HTERT RPE-1 (cell line): ENCODE measurements around the gene GLUD1.
"Not testable (repeated sequence)": the region's sequence is repeated elsewhere in the genome, so short reads cannot be mapped to it uniquely, and the experiment has no call there.

Source experiments
- in situ Hi-C: fragments of 300-500 bp; cut with MboI; formaldehyde crosslinking; loops from 4 replicates; pipeline ENCODE4 v1.14.3; 2020; ENCODE audit warnings: low sequenced_read_pairs

Gene GLUD1

DNA sequence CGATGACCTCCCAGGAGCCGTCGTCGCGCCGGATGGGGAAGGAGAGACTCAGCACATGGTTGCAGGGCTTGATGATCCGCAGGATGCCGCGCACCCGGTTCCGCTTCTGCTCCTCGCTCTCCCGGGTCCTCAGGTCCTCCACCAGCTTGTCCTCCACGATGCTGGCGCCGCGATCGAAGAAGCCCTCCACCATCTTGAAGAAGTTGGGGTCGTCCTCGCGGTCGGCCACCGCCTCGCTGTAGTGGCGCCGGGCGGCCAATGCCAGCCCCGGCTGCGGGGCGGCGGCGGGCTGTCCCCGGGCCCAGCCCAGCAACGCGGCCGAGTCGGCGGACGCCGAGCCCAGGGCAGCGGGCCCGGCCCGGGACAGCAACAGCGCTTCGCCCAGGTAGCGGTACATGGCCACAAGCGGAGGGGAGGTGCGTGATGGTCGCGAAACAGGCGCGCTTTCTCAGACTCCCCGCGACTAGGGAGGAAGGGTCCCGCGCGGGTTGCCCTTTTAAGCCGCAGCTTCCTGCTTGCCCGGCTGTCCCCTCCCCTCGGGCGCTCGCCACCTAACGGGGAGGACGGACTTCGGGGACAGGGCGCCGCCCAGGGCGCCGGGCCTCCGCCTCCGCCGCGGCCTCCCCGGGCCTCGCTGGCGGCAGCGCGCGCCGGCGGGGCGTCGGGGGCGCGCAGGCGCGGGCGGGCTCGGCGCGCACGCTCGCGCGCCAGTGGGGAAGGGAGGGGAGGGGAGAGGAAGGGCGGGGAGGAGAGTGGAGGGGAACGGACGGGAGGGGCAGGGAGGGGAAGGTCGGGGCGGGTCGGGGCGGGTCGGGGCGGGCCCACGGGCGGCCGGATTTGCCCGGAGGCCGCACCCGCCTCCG, at the start of gene GLUD1, which contains the start of gene SHLD2:
Gene GLUD1 (minus strand): TSS at position 471 of the 863 bp plus-strand sequence. CDS start 74 bp downstream, at position 397.
Gene SHLD2 (plus strand): TSS at position 834 of the 863 bp plus-strand sequence. CDS start 56,149 bp downstream, outside the sequence.
- in situ Hi-C loops = no loop called here

DNA sequence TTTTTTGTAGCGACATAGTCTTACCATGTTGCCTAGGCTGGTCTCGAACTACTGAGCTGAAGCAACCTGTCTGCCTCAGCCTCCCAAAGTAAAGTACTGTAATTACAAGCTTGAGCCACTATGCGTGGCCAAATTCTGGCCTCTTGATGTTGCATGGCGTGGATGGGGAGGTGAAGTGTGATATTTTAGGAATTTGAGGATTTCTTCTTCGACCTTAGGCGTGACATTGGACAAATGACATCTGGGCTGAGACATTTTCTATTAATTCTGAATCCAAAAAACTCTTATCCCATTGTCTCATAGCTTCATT, 48.4 kb upstream of the GLUD1 start:
- in situ Hi-C loops = not testable (repeated sequence)

DNA sequence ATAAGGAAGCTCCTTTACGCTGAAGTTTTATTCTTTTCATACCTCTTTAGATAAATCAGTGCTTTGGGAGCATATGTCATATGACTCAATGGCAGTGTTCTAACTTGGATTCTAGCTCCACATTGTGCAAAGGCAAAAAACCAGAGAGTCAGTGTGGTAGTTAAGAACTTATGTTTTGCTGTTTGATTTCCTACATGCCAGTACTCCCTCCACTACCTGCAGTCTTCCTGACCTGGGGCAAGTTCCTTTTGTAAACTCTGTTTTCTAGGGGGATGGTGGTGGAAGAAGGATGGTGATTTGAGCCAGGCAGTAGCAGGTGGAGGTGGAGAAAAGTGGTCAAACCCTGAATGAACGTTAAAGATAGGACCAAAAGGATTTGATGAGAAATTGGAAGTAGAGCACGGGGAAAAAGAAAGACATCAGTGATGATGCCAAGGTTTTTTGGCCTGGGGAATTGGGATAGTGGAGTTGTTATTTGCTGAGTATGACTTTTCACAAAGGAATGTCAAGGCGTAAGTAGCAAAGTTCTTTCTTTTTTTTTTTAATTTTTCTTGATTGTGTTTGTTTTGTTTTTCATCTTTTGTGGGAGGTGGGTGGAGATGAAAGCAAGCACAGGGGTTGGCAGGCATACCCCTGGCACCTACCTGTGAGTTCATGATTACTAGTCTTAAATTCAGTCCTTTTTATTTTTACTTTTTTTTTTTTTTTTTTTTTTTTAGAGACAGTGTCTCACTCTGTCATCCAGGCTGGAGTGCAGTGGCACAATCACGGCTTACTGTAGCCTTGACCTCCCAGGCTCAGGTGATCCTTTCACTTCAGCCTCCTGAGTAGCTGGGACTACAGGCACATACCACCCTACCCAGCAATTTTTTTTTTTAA, 47.8 kb upstream of the GLUD1 start:
- in situ Hi-C loops = not testable (repeated sequence)

DNA sequence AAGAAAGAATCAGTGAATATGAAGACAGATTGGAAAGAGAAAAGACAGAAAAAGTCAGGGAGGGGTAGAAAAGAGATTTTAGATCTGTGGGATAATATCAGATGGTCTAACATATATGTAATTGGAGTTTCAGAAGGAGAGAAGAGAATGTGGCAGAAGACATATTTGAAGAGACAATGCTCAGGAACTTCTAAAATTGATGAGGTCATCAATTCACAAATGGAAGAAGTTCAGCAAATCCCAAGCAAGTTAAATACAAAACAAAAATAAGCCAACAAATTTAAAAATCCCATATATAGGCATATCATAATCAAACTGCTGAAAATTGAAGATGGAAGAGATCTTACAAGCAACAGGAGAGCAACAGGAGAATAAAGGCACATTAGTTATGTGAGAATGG, 42.8 kb upstream of the GLUD1 start:
- in situ Hi-C loops = not testable (repeated sequence)

DNA sequence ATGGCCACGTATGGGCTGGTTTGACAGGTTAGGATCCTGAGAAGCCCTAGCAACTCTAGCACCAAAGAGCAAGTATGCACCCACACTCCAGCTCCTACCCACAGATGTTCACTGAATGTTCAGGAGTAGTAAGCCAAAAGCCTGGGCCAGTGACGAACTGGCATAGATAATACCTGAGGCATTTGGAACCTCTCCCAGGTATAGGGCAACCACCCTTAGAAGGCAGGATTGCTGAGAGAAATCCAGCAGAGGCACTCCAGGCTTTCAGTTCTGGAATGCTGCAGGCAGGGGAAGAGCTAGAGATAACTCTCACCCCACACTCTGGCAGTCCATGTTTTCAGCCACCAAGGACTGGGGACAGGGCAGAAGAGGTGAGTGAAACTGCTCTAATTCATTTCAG, 39.8 kb upstream of the GLUD1 start:
- in situ Hi-C loops = not testable (repeated sequence)

DNA sequence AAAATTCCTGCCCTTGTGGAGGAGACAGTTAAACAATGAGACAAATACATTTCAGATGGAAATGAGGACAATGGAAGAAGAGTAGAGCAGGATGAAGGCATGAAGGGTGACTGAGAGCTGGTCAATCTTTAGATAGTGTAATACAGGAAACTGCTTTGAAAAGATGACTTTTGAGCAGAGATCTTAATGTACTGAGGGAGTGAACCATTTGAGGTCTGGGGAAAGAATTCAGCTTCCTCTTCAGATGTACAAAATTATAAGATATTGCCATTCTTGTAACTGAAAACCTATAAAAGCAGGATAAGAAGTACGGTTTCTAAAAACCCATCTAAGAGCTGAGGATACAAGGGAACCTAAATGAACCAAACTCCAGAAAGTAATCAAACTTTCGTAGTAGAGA, 39.3 kb upstream of the GLUD1 start:
- in situ Hi-C loops = not testable (repeated sequence)

DNA sequence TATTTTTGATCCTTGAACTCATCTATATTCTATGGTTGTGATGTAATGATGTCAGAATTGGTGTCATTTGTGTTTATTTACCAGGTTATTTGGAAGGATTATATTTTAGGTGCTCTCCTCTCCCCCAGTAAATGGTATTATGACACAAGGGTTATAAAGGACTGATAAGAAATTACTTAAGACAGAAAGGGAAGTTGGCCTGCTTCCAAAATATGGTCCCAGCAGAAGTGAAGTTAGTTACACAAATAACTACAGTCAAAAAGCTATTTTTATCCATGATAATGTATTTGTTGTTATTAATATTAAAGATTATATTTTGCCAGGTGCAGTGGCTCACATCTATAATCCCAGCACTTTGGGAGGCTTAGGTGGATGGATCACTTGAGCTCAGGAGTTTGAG, 37.5 kb upstream of the GLUD1 start:
- in situ Hi-C loops = not testable (repeated sequence)

DNA sequence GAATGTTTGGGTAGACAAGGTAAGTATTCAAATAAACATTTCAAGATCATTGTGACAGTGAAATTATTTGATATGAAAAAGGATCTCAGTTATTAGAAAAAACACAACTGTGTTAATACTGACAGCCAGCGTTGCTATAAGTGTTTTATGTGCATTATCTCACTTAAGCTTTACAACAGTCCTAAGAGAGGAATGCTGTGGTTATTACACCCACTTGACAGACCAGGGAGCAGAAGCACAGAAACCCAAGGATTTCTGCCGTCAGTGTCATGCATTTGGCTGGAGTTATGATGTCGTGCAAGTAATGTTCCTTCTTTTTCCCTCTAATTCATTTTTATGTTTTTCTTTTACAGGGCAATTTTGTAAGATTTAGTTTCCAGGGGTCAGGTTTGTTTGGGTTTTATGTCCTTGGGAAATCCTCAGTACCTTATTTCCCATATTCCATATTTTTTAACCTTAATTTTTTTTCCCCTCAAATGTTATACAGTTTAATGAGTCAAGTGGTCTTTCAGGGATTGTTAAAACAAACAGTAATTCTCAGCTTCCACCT, 33.0 kb upstream of the GLUD1 start:
- in situ Hi-C loops = not testable (repeated sequence)

DNA sequence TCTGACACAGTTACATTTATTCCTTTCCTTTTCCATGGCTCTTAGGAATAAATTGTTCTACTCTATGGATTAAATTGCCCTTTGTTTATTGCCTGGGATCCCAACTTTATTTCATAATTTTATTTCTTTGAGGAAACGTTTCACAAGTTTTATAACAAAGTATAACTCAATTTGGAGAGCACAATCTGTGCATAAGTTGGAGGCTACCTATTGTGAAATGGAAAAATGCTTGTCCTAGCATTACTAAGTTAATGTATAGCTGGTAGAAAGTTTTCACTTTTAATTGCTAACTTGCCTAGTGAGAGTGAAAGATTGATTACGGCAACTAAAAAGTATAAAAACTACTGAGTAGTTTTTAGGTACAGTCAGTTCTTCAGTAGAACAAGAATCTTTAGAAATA, 32.4 kb upstream of the GLUD1 start:
- in situ Hi-C loops = not testable (repeated sequence)

DNA sequence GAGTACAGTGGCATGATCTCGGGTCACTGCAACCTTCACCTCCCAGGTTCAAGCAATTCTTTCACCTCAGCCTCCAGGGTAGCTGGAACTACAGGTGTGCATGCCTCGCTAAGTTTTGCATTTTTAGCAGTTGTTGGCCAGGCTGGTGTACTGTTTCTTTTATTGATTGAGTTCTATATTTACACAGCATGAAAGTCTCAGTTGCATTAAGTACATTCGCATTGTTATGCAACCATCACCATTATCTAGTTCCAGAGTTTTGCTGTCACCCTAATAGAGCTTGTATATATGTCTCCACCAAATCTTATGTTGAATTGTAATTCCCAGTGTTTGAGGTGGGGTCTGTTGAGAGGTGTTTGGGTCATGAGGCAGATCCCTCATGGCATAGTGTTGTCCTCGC, 28.7 kb upstream of the GLUD1 start:
- in situ Hi-C loops = not testable (repeated sequence)

DNA sequence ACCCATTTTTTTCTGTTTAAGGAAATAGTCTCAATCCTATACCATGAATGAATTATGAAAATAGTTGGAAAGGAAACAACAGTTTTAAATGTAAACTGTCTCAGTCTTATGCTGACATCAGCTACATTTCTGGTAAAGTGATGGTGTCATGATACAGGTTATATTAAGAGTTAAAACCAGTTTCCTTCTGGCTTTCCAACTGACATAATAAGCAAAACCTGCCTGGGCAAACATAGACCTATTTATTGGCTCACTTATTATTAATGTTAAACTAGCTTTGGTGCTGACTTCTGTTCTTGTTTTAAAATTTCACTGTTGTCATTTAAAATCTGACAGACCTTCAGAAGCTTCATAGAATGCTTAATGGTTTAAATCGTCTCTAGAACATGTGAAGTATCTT, 24.4 kb upstream of the GLUD1 start:
- in situ Hi-C loops = not testable (repeated sequence)

DNA sequence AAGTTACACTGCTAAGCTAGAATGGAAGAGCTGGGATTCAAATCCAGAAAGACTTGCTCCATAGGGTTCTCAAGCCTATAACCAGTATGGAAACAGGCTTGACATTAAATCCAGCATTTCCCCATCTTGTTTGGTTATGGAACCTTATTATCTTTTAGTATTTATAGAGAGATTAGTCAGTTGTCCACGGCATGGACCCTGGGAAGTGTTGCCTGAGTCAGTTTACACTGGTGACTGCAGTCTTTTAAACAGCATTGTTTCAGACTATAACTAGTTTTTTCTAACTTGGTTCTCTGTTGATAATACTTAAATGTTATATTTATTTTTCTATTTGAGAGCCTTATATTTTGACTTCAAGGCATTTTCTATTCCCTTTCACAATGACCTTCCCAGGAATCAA, 23.5 kb upstream of the GLUD1 start:
- in situ Hi-C loops = not testable (repeated sequence)

DNA sequence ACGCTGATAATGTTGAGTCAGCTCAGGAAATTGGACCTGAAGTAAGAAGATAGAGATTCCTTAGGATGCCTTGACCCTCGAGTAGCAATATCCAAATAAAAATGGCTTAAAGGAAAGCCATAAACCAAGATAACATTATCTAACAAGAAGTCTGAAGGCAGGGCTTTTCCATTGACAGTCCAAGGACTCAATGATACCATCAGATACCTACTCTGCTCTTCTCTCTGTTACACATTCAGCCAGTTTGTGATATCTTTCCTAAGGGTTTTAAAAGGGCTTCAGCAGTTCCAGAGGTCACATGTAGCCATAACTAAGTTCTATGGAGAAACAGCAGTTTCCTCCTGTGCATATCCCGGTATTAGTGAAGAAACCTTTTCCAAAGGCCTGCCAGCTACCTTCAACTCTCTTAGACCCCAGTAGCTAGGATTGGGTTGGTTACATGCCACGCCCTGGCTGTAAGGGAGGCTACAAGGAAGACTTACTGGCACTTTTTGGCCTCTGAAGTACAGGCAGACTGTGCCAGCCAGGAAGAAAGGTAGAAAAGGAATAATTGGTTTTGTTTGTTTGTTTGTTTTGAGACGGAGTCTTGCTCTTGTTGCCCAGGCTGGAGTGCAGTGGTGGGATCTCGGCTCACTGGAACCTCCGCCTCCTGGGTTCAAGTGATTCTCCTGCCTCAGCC, 10.9 kb upstream of the GLUD1 start:
- in situ Hi-C loops = no loop called here

DNA sequence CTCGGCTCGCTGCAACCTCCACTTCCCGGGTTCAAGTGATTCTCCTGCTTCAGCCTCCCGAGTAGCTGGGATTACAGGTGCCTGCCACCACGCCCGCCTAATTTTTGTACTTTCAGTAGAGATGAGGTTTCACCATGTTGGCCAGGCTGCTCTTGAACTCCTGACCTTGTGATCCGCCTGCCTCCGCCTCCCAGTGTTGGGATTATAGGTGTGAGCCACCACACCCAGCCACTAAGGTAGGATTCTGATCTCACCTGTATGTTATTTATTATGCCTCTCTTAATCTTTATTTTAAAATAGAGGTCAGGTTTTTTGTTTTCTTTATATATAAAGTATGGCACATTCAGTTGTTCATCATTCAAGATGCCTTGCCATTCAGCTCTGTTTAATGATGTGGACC, 10.1 kb upstream of the GLUD1 start:
- in situ Hi-C loops = not testable (repeated sequence)

DNA sequence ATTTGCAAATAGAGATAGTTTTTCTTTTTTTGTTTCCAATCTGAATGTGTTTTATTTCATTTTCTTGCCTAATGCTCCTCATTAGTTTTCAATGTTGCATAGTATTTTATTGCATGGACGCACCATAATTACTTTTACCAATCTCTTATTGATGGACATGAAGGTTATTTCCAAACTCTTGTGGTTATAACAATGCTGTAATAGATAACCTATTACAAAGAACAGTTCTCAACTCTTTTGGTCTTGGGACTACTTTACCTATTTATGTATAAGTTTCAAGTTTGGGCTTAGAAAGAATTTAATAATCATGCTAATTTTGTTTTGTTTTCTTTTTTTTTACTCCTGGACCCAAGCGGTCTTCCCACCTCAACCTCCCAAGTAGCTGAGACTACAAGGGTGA, 7.4 kb upstream of the GLUD1 start:
- in situ Hi-C loops = no loop called here

DNA sequence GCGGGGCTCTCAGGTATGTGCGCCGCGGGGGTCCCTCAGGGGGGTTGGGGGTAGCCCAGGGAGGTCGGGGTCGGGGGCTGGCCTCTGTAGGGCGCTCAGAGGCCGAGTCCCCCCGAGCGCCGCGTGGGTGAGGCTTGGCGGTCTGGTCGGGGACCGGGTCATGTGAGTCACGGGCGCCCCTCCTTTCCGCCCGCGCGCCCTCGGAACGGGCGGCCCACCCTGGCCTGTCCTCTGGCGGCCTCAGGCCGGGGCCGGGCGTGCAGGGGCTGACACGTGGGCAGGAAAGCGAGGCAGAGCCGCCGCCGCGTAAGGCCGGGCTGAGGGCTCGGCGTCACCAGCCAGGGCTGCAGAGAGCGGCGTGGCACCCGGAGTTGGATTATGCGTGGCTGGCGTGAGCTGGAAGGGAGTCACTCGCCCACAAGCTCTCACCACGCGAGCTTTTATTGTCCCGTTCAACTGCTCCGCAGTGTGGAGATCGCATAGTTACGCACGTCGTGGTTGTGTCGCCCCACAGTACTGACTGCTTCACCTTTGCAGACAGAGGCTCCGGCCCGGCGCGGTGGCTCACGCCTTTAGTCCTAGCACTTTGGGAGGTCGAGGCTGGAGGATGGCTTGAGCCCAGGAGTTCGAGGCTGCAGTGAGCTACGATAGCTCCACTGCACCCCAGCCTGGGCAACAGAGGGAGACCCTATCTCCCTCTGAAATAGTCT, 748 bp upstream of the GLUD1 start:
- in situ Hi-C loops = no loop called here

DNA sequence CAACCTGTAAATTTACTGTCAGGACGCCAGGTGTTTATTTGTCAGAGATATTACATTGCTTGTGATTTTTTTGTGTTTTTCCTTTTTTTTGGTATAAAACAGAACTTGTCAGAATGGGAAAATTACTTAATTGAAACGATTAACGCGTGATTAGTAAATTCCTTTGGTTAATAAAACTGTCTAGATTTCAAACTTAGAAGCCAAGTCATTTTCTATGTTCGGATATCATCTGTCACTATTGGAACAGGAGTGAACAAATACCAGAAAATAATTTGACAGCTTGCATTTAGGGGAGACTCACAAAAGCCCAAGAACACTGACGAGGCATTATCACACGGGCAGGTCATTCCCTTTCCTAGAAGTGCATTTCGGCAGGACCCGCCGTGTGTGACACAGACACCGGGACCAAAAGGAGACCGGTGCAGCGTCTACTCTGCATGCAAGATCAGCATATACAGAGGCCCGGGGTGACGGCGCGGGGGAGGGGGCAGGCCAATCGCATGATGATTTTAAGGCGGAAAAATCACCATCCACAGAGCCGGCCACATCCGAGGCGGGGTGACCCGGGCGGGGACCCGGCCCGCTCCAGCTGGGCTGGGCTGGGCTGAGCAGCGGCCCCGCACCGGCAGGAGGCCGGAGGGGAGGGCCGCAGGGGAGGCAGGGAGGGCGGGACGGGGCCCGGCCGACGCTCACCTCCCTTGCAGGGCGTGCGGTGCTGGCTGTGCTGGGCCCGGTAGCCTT, 841 bp downstream of the GLUD1 start:
- in situ Hi-C loops = no loop called here

DNA sequence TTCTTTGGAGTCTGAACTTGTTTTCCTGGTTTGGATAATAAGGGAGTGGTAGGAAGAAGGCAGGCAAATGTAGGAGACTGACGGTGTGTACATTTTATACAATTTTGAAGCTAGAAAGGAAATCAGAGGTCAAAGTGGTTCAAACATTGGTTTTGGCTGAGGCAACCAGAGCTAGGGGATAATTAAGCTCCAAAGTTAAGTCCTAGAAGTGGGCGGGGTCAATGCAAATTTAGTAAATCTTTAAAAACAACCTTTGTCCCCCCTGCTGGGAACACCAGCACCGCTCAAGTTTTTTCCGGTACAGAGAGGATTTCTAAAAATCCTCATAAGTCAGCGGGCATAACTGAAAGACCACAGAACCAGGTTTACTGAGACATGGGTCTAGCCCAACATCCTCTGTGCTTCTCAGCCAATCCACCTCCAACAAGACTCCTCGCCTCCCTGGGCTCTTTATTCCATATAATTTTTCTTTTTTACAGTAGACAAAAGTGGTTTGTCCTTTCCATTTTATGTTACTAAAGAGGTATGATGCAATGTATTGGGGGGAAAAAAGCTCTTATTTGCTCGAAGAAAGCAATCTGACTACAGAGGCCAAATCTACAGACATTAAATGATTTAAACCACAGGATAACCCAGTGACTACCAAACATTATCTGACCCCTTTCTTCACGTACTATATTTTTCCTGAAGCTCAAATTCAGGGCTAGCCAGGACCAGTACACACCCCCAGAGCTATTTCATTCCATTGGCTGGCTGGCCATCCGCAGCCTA, 1.6 kb downstream of the GLUD1 start:
- in situ Hi-C loops = no loop called here

DNA sequence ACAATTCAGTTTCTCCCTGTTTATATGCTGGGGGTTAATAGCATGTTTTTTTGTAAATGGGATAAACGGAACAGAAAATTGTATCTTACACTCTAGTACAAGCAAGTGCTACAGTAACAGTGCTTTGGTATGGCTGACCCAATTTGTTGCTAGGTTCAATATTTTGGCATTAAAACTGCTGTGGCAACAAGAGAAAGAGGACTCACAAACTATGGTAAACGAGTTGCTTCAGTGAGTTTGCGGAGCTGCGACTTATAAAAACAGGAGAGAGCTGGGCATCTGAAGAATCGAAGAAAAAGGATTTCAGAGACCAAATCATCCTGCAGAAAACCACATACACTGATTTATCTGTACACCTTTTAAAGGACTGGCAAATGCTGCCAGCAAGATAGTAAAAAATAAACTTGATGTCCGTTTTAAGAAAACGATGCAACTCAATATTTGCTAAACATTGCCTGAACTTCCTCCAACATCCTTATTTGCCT, 2.2 kb downstream of the GLUD1 start:
- in situ Hi-C loops = no loop called here
